Testis (tissue), 3 donors: Measurements from ENCODE around the gene PLA2G15. TPM values are rescaled to one million over a fixed set of nuclear protein-coding genes. Genes with fewer than 3 reads are reported as not detected.

Experiments
- DNase-seq: peaks from one replicate; pipeline ENCODE4 v3.0.0-alpha.2; 2019
- H3K27ac ChIP-seq, 2 donors: fragments of 200-600 bp; sonication (generic); one replicate each; pipeline ENCODE4 v1.5.1; 2019
- H3K27me3 ChIP-seq: fragments of 200-600 bp; sonication (generic); one replicate; pipeline ENCODE4 v1.5.1; 2019
- H3K36me3 ChIP-seq: fragments of 200-600 bp; sonication (generic); one replicate; pipeline ENCODE4 v1.5.1; 2017; ENCODE audit warnings: low read depth; ENCODE audit errors: missing control alignments
- H3K4me1 ChIP-seq: fragments of 200-600 bp; sonication (generic); one replicate; pipeline ENCODE4 v1.5.1; 2019
- H3K4me3 ChIP-seq, 2 donors: fragments of 200-600 bp; sonication (generic); one replicate each; pipeline ENCODE4 v1.5.1; 2017 to 2019
- H3K9me3 ChIP-seq: fragments of 200-600 bp; sonication (generic); one replicate; pipeline ENCODE4 v1.5.1; 2017
- POLR2A ChIP-seq: fragments of 450-650 bp; IDR thresholded peaks from one replicate; pipeline ENCODE4 v1.6.1; 2017; ENCODE audit warnings: antibody characterized with exemption, mild to moderate bottlenecking, moderate library complexity
- WGBS, 2 donors: methylation state at CpG; one replicate each; pipeline ENCODE4 v1.1.5; 2018; 5-methylcytosine and 5-hydroxymethylcytosine counted together
- intact Hi-C: fragments of 100-400 bp; cut with DNase I; formaldehyde crosslinking; loops from one replicate; pipeline ENCODE4 v1.15.1; 2023; ENCODE audit warnings: low total_unique reads
- polyA plus RNA-seq: library from polyadenylated mRNA; stranded (reverse); fragments of 350-450 nt; fragmentation: Illumina TruSeq; extraction: RNeasy Lipid Tissue Mini Kit (QIAGEN cat#74804); gene quantifications from one replicate; pipeline ENCODE4 v1.2.3, GENCODE V29; 2014; ENCODE audit warnings: low read depth, low replicate concordance; ENCODE audit not compliant: insufficient read depth
- total RNA-seq, 2 donors: library from RNA; depleted of rRNA; stranded (reverse); fragments of >200 nt; gene quantifications; one replicate each; pipeline ENCODE4 v1.2.3, GENCODE V29; 2016
- TF ChIP-seq, protein P1 (sequence below), 3 experiments: fragments of 450-650 bp in 2 of 3; fragments of 200-600 bp in 1 of 3; sonication (generic) in 1 of 3; IDR thresholded peaks; one replicate each; pipeline ENCODE4 v1.5.1; 2016 to 2019; ENCODE audit warnings: antibody characterized with exemption in 3 of 3, mild to moderate bottlenecking in 2 of 3, moderate library complexity in 1 of 3

PLA2G15 gene
- total and polyA plus RNA-seq, 3 donors from 2014 or later, result 27.3 to 44.7 (median 37.2) TPM

DNA sequence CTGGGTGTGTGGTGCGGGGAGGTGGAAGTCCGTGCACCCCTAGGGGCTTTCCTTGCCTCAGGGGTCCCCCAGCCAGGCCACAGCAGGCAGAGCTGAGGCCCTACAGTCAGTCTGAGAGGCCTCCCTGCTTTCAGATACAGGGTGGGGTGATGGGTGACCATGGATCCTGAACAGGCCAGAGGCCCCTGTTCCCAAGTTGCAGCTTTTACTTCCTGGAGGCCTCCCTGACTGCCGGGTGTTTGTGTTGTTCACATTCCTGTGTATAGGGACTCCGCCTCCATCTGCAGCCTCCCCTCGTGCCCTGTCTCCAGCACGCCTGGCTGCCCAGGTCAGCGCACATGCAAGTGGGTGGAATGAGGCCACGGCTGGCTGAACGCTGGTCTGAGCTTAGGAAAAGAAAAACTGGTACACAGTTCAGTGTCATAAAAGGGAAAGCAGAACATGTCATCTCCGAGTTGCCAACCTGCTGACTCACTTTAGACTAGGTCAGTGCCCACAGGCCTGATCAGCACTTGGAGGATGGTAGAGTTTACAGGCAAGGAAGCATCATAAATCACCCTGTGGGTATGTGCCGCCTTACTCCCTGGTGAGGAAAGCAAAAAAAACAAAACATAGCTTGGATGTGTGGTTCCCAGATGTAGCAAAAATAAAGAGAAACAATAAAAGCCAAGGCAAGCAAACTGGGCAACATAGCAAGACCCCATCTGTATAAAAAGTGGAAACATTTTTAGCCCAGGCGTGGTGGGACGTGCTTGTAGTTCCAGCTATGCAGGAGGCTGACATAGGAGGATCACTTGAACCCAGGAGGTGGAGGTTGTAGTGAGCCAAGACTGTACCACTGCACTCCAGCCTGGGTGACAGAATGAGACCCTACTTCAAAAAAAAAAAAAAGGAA is 13.0 kb downstream of the PLA2G15 start:
- WGBS, 2 donors, result 78 to 87% methylated on average over 9 to 13 of the region's 13 CpGs
- H3K9me3 ChIP-seq, result no peaks in the 10 kb centered on the region
- TF ChIP-seq, protein P1, sequence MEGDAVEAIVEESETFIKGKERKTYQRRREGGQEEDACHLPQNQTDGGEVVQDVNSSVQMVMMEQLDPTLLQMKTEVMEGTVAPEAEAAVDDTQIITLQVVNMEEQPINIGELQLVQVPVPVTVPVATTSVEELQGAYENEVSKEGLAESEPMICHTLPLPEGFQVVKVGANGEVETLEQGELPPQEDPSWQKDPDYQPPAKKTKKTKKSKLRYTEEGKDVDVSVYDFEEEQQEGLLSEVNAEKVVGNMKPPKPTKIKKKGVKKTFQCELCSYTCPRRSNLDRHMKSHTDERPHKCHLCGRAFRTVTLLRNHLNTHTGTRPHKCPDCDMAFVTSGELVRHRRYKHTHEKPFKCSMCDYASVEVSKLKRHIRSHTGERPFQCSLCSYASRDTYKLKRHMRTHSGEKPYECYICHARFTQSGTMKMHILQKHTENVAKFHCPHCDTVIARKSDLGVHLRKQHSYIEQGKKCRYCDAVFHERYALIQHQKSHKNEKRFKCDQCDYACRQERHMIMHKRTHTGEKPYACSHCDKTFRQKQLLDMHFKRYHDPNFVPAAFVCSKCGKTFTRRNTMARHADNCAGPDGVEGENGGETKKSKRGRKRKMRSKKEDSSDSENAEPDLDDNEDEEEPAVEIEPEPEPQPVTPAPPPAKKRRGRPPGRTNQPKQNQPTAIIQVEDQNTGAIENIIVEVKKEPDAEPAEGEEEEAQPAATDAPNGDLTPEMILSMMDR (IDR thresholded peaks at IDR 0.05), result no peak
- no peak for TF ChIP-seq POLR2A
- no peak overlapping the region for H3K27ac ChIP-seq
- H3K36me3 ChIP-seq, result no peaks in the 10 kb centered on the region
- no peak for DNase-seq
- no peaks in the 10 kb centered on the region for H3K27me3 ChIP-seq
- intact Hi-C loops, result no loop called here
- H3K4me3 ChIP-seq, result no peak overlapping the region
- H3K4me1 ChIP-seq, result no peaks in the 10 kb centered on the region

DNA sequence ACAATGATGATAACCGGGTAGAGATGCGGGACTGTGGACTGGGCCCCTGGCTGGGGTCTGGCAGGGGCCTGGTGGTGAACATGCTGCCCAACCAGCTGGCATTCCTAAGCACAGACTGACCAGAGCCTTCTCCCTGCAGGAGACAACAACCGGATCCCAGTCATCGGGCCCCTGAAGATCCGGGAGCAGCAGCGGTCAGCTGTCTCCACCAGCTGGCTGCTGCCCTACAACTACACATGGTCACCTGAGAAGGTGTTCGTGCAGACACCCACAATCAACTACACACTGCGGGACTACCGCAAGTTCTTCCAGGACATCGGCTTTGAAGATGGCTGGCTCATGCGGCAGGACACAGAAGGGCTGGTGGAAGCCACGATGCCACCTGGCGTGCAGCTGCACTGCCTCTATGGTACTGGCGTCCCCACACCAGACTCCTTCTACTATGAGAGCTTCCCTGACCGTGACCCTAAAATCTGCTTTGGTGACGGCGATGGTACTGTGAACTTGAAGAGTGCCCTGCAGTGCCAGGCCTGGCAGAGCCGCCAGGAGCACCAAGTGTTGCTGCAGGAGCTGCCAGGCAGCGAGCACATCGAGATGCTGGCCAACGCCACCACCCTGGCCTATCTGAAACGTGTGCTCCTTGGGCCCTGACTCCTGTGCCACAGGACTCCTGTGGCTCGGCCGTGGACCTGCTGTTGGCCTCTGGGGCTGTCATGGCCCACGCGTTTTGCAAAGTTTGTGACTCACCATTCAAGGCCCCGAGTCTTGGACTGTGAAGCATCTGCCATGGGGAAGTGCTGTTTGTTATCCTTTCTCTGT is 14.0 kb downstream of the PLA2G15 start:
- Histone ChIP-seq H3K9me3 (no peaks in the 10 kb centered on the region), H3K4me1 (no peaks in the 10 kb centered on the region), H3K27ac (no peak overlapping the region), H3K27me3 (no peaks in the 10 kb centered on the region), H3K4me3 (no peak overlapping the region), H3K36me3 (no peaks in the 10 kb centered on the region)
- DNase-seq, result no peak
- no peak for TF ChIP-seq POLR2A
- 89% methylated on average over 14 to 27 of the region's 27 CpGs for WGBS, 2 donors
- intact Hi-C loops, result no loop called here

DNA sequence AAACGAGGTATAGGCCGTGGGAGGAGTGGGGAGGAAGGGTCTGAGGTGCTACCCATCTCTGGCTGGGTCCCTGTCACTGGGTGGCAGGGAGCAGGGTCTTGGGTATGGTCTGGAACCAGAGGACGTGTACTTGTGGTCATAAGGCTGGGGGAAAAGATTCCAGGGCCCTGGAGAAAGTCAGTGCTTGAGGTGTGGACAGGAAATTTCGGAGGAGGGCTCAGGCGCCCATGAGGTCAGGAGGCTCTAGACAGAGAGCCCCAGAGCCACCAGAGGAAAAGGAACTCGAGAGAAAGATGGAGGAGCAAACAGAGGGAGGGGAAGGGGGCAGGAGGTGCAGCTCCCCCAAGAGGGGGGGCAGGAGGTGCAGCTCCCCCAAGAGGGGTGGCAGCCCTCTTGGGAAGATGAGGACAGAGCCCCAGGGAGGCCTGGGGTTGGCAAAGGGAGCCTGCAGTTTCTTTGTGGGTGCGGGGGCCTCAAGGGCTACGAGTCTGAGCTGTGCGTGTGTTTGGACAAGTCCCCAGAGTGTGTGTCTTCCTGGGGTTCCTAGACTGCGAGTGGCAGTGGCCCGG is 18.5 kb downstream of the PLA2G15 start:
- WGBS, 2 donors, result 30 to 35% methylated on average over 9 to 11 of the region's 11 CpGs
- Histone ChIP-seq H3K27ac (peak overlapping the region; percentile 84 to 94), H3K27me3 (no peaks in the 10 kb centered on the region), H3K4me3 (peak overlapping the region; percentile 82 to 84), H3K4me1 (peaks cover 19% of the 10 kb centered on the region), H3K36me3 (no peaks in the 10 kb centered on the region), H3K9me3 (no peaks in the 10 kb centered on the region)
- no peak for TF ChIP-seq POLR2A
- TF ChIP-seq, protein P1 (IDR thresholded peaks at IDR 0.05), result no peak
- intact Hi-C loops, result loop anchor here (2.0 to 5.0 kb wide), 2 partner anchors 49 to 65 kb away; partner anchors contain the start of genes PRMT7 and SLC7A6OS
- DNase-seq, result no peak

DNA sequence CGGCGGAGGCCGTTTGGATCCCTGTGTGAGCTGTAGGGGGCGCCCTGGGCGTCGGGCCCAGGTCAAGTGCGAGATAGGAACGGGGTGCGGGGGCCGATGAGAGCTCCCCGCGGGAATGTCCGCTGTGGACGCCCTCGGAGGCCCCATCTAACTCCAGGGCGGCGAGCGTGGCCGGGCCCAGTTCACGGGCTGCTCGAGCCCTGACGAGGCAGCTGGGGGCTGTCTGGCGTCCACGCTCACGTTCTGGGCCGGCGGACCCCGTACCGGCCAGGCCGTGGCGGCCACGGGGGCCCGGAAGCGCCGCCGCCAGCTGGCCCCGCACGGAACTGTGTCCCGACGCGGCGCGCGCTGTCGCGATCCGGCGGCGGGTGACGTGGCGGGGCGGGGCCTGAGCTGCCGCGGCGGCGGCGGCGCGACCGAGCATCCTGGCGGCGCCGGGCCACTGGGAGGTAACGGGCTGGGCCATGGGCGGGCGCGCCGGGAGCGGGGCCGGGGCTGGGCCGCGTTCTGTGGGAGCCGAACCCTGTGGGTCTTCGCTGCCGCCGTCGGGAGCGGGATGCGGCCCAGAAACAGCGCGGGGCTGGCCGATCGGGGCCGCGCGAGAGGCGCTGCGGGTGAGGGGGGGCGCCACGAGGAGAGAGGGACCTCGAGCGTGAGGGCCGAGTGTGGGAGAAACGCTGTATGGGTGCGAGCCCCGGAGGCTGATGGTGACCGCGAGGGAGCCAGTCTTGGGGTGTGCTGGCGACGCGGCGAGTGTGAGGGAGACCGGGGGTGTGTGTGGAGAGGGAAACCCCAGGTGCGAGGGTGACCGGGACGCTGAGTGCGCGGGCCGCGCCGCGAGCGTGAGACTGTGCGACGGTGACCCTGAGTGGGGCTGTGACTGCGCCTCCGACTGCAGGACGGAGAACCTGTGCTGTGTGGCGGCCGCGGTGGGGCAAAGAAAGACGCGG is 19.2 kb downstream of the PLA2G15 start, which contains the start of gene SLC7A6:
SLC7A6 (plus strand) TSS at position 399 of the 950 bp plus-strand sequence. CDS start 10,201 bp downstream, outside the sequence.
- TF ChIP-seq POLR2A, result no peak
- TF ChIP-seq, protein P1 (IDR thresholded peaks at IDR 0.05), result peak; percentile 56 to 75 (median 67)
- intact Hi-C loops, result loop anchor here (2.0 to 5.0 kb wide), 2 partner anchors 48 to 64 kb away; partner anchors contain the start of genes PRMT7 and SLC7A6OS
- peaks cover 21% of the 10 kb centered on the region for H3K4me1 ChIP-seq

More for the DNA sequence above, 19.2 kb downstream of the PLA2G15 start, which contains the start of gene SLC7A6:
- WGBS, 2 donors, result 0% methylated on average over 13 to 102 of the region's 123 CpGs
- H3K27ac ChIP-seq, result peak within 1 kb of the TSS; percentile 86 to 94
- H3K27me3 ChIP-seq, result no peaks in the 10 kb centered on the region
- DNase-seq, result peak; percentile 89
- no peaks in the 10 kb centered on the region for H3K36me3 ChIP-seq
- peak within 1 kb of the TSS; percentile 82 to 84 for H3K4me3 ChIP-seq
- no peaks in the 10 kb centered on the region for H3K9me3 ChIP-seq
